HepG2 (cell line): ENCODE data around the gene CDNF. TPM values are rescaled to one million over a fixed set of nuclear protein-coding genes. Genes with fewer than 3 reads are reported as not detected.

Experiments
- ARNT ChIP-seq: fragments of 450-650 bp; IDR thresholded peaks from 2 replicates; pipeline ENCODE4 v1.6.1; 2017
- BHLHE40 ChIP-seq: IDR thresholded peaks from 2 replicates; pipeline ENCODE4 v1.6.1; 2011; ENCODE audit warnings: low read length, improper control_type of control experiment
- CREB3 ChIP-seq: sonication (generic); formaldehyde crosslinking; IDR thresholded peaks from 2 replicates; pipeline ENCODE4 v1.5.0; 2020; ENCODE audit warnings: missing genetic modification reagents
- DPF2 ChIP-seq: sonication (generic); formaldehyde crosslinking; IDR thresholded peaks from 2 replicates; pipeline ENCODE4 v1.4.0; 2020; ENCODE audit warnings: mild to moderate bottlenecking, low read depth, missing genetic modification reagents, borderline replicate concordance
- DRAP1 ChIP-seq: IDR thresholded peaks from 2 replicates; pipeline ENCODE4 v1.6.1; 2016; ENCODE audit warnings: missing genetic modification reagents, missing compliant biosample characterization
- DZIP1 ChIP-seq: sonication (generic); formaldehyde crosslinking; IDR thresholded peaks from 2 replicates; pipeline ENCODE4 v1.5.0; 2020; ENCODE audit warnings: mild to moderate bottlenecking, missing genetic modification reagents
- FOSL1 ChIP-seq: sonication (generic); formaldehyde crosslinking; IDR thresholded peaks from 2 replicates; pipeline ENCODE4 v1.9.0; 2021; ENCODE audit warnings: missing genetic modification reagents, borderline replicate concordance
- FOXA3 ChIP-seq: IDR thresholded peaks from 2 replicates; pipeline ENCODE4 v1.6.1; 2016; ENCODE audit warnings: missing genetic modification reagents, missing compliant biosample characterization
- HNF1B ChIP-seq: sonication (generic); formaldehyde crosslinking; IDR thresholded peaks from 2 replicates; pipeline ENCODE4 v1.5.1; 2020; ENCODE audit warnings: mild to moderate bottlenecking, moderate library complexity, missing genetic modification reagents
- IRF1 ChIP-seq: sonication (generic); formaldehyde crosslinking; IDR thresholded peaks from 2 replicates; pipeline ENCODE4 v1.4.0; 2020; ENCODE audit warnings: low read depth, mild to moderate bottlenecking, missing genetic modification reagents
- KDM5B ChIP-seq: sonication (generic); formaldehyde crosslinking; IDR thresholded peaks from 2 replicates; pipeline ENCODE4 v1.4.0; 2020; ENCODE audit warnings: missing genetic modification reagents, mild to moderate bottlenecking, borderline replicate concordance
- MEF2D ChIP-seq: sonication (generic); formaldehyde crosslinking; IDR thresholded peaks from 2 replicates; pipeline ENCODE4 v1.5.1; 2020; ENCODE audit warnings: mild to moderate bottlenecking, missing genetic modification reagents
- NBN ChIP-seq: fragments of 450-650 bp; conservative IDR thresholded peaks from 2 replicates; pipeline ENCODE4 v1.6.1; 2017
- RARA ChIP-seq: IDR thresholded peaks from 2 replicates; pipeline ENCODE4 v1.6.1; 2016; ENCODE audit warnings: missing genetic modification reagents, missing compliant biosample characterization
- SAP130 ChIP-seq: IDR thresholded peaks from 2 replicates; pipeline ENCODE4 v1.6.1; 2016; ENCODE audit warnings: low read depth
- SUZ12 ChIP-seq: fragments of 150-350 bp; IDR thresholded peaks from 2 replicates; pipeline ENCODE4 v1.6.1; 2014; ENCODE audit warnings: low read depth, low read length
- TOE1 ChIP-seq: sonication (generic); formaldehyde crosslinking; IDR thresholded peaks from 2 replicates; pipeline ENCODE4 v1.4.0; 2020; ENCODE audit warnings: mild to moderate bottlenecking, missing genetic modification reagents
- YY1 ChIP-seq: IDR thresholded peaks from 2 replicates; pipeline ENCODE4 v1.6.1; 2011; ENCODE audit warnings: low read length, low read depth, moderate library complexity, mild to moderate bottlenecking; ENCODE audit not compliant: insufficient read depth, insufficient replicate concordance
- ZKSCAN8 ChIP-seq: IDR thresholded peaks from 2 replicates; pipeline ENCODE4 v1.6.1; 2016; ENCODE audit warnings: borderline replicate concordance, missing genetic modification reagents, missing compliant biosample characterization
- ZNF101 ChIP-seq: sonication (generic); formaldehyde crosslinking; IDR thresholded peaks from 2 replicates; pipeline ENCODE4 v1.4.0; 2020; ENCODE audit warnings: mild to moderate bottlenecking, low read depth, missing genetic modification reagents, borderline replicate concordance
- ZNF354B ChIP-seq: sonication (generic); formaldehyde crosslinking; IDR thresholded peaks from 2 replicates; pipeline ENCODE4 v1.8.0; 2022; ENCODE audit warnings: mild to moderate bottlenecking, missing genetic modification reagents
- ZNF468 ChIP-seq: sonication (generic); formaldehyde crosslinking; IDR thresholded peaks from 2 replicates; pipeline ENCODE4 v1.8.0; 2022; ENCODE audit warnings: mild to moderate bottlenecking, moderate library complexity, missing genetic modification reagents
- ZNF670 ChIP-seq: sonication (generic); formaldehyde crosslinking; IDR thresholded peaks from 2 replicates; pipeline ENCODE4 v1.8.0; 2022; ENCODE audit warnings: mild to moderate bottlenecking, missing genetic modification reagents, borderline replicate concordance
- polyA plus RNA-seq, 8 experiments: library from polyadenylated mRNA; depleted of rRNA in 3 of 8; stranded (reverse) in 7 of 8; unstranded in 1 of 8; fragments of >200 nt; fragmentation: Illumina TruSeq in 4 of 8; extraction: Trizol in 4 of 8; gene quantifications; 2 replicates each; pipeline versions ENCODE4 v1.2.1 to v1.2.3, GENCODE V29; 2011 to 2016; ENCODE audit warnings: low read depth in 4 of 8, missing spikeins in 1 of 8, mixed read lengths in 1 of 8; ENCODE audit not compliant: insufficient read depth in 1 of 8
- total RNA-seq, 5 experiments: library from RNA; depleted of rRNA; stranded (reverse); fragments of >200 nt; fragmentation: Illumina TruSeq; extraction: Trizol; gene quantifications; 2 replicates each; pipeline ENCODE4 v1.2.3, GENCODE V29; 2016; ENCODE audit warnings: low read depth in 1 of 5

CDNF gene
- total and polyA plus RNA-seq, 2 of the 13 experiments (the other 11 are each of a cell fraction or from before 2014, with no cell fraction given), result 0.29 to 0.33 TPM

- 0 out of 2 replicates have a peak, but pooled peaks have one; percentile 78 for TF ChIP-seq CREB3
- TF ChIP-seq IRF1 (CRISPR knock-in tag), result no peak
- no peak for TF ChIP-seq ZNF354B
- 0 out of 2 replicates have a peak, but pooled peaks have one; percentile 24 for TF ChIP-seq DZIP1
- TF ChIP-seq ARNT, result no peak
- peak; percentile 34 for TF ChIP-seq FOXA3 (CRISPR knock-in tag)
- peak; percentile 70 for TF ChIP-seq KDM5B (CRISPR knock-in tag)
- TF ChIP-seq MEF2D (CRISPR knock-in tag), result peak; percentile 78; the same call in 1 of the 2 replicates
- TF ChIP-seq SUZ12, result no peak
- peak; percentile 55; the same call in 1 of the 2 replicates for TF ChIP-seq TOE1 (CRISPR knock-in tag)
- TF ChIP-seq ZKSCAN8 (CRISPR knock-in tag), result no peak
- no peak for TF ChIP-seq ZNF101 (CRISPR knock-in tag)
- no peak for TF ChIP-seq NBN
- TF ChIP-seq ZNF670 (CRISPR knock-in tag), result no peak
- peak; percentile 90 for TF ChIP-seq BHLHE40
- no peak for TF ChIP-seq DPF2 (CRISPR knock-in tag)
- TF ChIP-seq YY1, result peak; percentile 82
- peak; percentile 22 for TF ChIP-seq HNF1B (CRISPR knock-in tag)
- TF ChIP-seq RARA (CRISPR knock-in tag), result no peak
- peak; percentile 88 for TF ChIP-seq SAP130
- TF ChIP-seq ZNF468, result no peak
- TF ChIP-seq DRAP1, result peak; percentile 75
- TF ChIP-seq FOSL1 (CRISPR knock-in tag), result no peak
These were observed at the start of gene CDNF, which contains the start of the genes HSPA14 and MSANTD7 (continued) for GRCh38 chr10:14837757-14838581.
